Measurements from ENCODE around the gene BRINP1.

Gene BRINP1

GRCh38 chr9:119343059-119343990, 25.9 kb downstream of the BRINP1 start:
- no peak for DNase-seq (ENCODE audit: low read depth)

- no peak for DNase-seq (ENCODE audit: low read depth)
These were observed 30.2 kb downstream of the BRINP1 start for GRCh38 chr9:119339056-119339455.

- DNase-seq (ENCODE audit: low read depth), result no peak
These were observed 31.7 kb downstream of the BRINP1 start for GRCh38 chr9:119337573-119337972.

- no peak for DNase-seq (ENCODE audit: low read depth)
These were observed 34.5 kb downstream of the BRINP1 start for GRCh38 chr9:119334745-119335144.

GRCh38 chr9:119333507-119334229, 35.6 kb downstream of the BRINP1 start:
- DNase-seq (ENCODE audit: low read depth), result no peak

GRCh38 chr9:119332522-119332921, 36.7 kb downstream of the BRINP1 start:
- no peak for DNase-seq (ENCODE audit: low read depth)

GRCh38 chr9:119322184-119322583, 47.1 kb downstream of the BRINP1 start:
- no peak for DNase-seq (ENCODE audit: low read depth)

- DNase-seq (ENCODE audit: low read depth), result no peak
These were observed 50.9 kb downstream of the BRINP1 start for GRCh38 chr9:119318371-119318770.

- DNase-seq (ENCODE audit: low read depth), result no peak
These were observed 55.4 kb downstream of the BRINP1 start for GRCh38 chr9:119313846-119314245.

GRCh38 chr9:119310741-119311140, 58.5 kb downstream of the BRINP1 start:
- no peak for DNase-seq (ENCODE audit: low read depth)

GRCh38 chr9:119307471-119307870, 61.8 kb downstream of the BRINP1 start:
- DNase-seq (ENCODE audit: low read depth), result no peak

GRCh38 chr9:119304555-119304954, 64.7 kb downstream of the BRINP1 start:
- DNase-seq (ENCODE audit: low read depth), result no peak

- DNase-seq (ENCODE audit: low read depth), result no peak
These were observed 66.1 kb downstream of the BRINP1 start for GRCh38 chr9:119302988-119303698.

- DNase-seq (ENCODE audit: low read depth), result no peak
These were observed 71.0 kb downstream of the BRINP1 start for GRCh38 chr9:119298076-119298853.

- DNase-seq (ENCODE audit: low read depth), result no peak
These were observed 77.7 kb downstream of the BRINP1 start for GRCh38 chr9:119291554-119291953.

- no peak for DNase-seq (ENCODE audit: low read depth)
These were observed 79.3 kb downstream of the BRINP1 start for GRCh38 chr9:119289740-119290433.

- no peak for DNase-seq (ENCODE audit: low read depth)
These were observed 84.5 kb downstream of the BRINP1 start for GRCh38 chr9:119284587-119285337.

GRCh38 chr9:119284118-119284517, 85.1 kb downstream of the BRINP1 start:
- no peak for DNase-seq (ENCODE audit: low read depth)

GRCh38 chr9:119283078-119283794, 86.0 kb downstream of the BRINP1 start:
- no peak for DNase-seq (ENCODE audit: low read depth)
